ENCODE results near the gene INSYN2B.

Gene INSYN2B

DNA sequence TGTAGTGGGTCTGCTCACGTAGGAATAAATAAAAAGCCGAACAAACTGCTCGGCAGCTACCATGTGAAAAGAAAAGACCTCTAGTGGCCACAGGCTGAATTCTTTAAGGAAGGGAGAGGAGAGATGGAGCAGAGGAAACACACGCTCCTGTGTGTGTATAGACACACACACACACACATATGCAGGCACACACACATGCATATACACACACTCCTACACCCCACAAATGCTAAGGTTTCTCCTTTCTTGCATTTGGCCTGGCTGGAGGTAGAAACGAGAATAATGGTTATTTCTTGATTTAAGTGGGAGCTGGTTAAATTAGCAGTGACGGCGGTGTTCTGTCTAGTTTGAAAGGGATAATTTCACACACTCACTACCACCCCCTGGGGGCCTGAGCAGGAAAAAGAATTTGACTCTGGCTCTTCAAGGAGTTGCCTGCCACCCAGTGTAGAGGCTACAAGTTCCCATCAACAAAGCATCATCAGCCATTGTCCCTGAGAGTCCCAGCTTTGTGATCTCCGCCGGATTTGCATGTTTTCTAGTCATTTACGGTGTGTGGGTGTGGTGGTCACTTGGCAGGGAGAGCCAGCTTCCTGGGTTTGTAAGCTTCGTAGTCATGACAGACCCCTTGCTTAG lies at the start of gene INSYN2B:
INSYN2B (minus strand) TSS at position 78 of the 636 bp plus-strand sequence. CDS start 96,597 bp downstream, outside the sequence.
- Histone ChIP-seq H3K9me3 (ENCODE audit: control insufficient read depth in 1 of 2, low read length in 2 of 2) (no peaks in the 10 kb centered on the region), H3K27ac (ENCODE audit: low read length) (no peak within 1 kb of the TSS), H3K36me3 (ENCODE audit: control insufficient read depth in 1 of 2, insufficient read depth in 2 of 2, low read length in 2 of 2) (no peaks in the 10 kb centered on the region), H3K4me1 (ENCODE audit: control insufficient read depth in 1 of 2, insufficient read depth in 2 of 2, low read length in 2 of 2) (no peaks in the 10 kb centered on the region), H3K4me3 (ENCODE audit: low read depth in 1 of 2, low read length in 2 of 2) (peak within 1 kb of the TSS; percentile 36 to 38), H3K27me3 (ENCODE audit: low read depth, low read length) (no peaks in the 10 kb centered on the region)

DNA sequence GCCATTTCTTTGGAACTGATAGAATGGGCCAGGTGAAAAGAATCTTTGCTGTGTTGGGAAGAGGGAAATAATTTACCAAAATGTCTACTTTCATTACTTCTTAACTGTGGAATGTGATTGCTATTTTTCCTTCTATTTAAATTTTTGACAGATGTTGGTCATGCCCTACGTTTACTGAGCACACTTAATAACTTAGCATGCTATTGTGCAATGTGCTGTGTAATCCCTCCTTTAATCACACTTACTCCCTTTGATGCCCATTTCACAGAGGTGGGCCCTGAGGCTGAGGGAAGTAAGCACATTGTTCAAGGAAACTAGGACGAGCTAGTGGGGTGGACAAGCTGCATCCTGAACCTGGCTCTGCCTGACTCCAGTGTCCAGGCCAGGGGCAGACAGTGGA lies 47.8 kb upstream of the INSYN2B start:
- Histone ChIP-seq H3K9me3 (ENCODE audit: control insufficient read depth in 1 of 2, low read length in 2 of 2) (no peaks in the 10 kb centered on the region), H3K4me1 (ENCODE audit: control insufficient read depth in 1 of 2, insufficient read depth in 2 of 2, low read length in 2 of 2) (no peaks in the 10 kb centered on the region), H3K36me3 (ENCODE audit: control insufficient read depth in 1 of 2, insufficient read depth in 2 of 2, low read length in 2 of 2) (no peaks in the 10 kb centered on the region), H3K27ac (ENCODE audit: low read length) (no peak overlapping the region), H3K4me3 (ENCODE audit: low read depth in 1 of 2, low read length in 2 of 2) (no peak overlapping the region), H3K27me3 (ENCODE audit: low read depth, low read length) (no peaks in the 10 kb centered on the region)

DNA sequence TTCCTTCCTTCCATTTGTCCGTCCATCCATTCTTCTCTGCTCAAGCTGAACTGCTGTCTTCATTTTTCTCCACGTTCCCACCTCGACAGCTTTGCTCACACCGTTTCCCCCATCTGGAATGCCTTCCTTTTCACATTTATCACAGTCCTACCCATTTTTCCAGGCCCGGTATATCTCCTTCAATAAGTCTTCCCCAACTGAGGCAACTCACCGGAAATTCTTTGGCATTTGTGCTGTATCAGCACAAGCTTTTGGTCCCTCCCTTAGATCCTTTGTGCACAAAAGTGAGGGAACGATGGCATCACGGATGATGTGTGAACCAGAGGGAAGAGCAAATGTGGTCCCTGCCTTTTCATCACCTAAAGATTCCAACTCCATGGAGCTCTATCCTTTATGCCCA lies 45.6 kb upstream of the INSYN2B start:
- no peaks in the 10 kb centered on the region for H3K4me1 ChIP-seq (ENCODE audit: control insufficient read depth in 1 of 2, insufficient read depth in 2 of 2, low read length in 2 of 2)
- no peak overlapping the region for H3K27ac ChIP-seq (ENCODE audit: low read length)
- no peaks in the 10 kb centered on the region for H3K27me3 ChIP-seq (ENCODE audit: low read depth, low read length)
- no peak overlapping the region for H3K4me3 ChIP-seq (ENCODE audit: low read depth in 1 of 2, low read length in 2 of 2)
- H3K9me3 ChIP-seq (ENCODE audit: control insufficient read depth in 1 of 2, low read length in 2 of 2): no peaks in the 10 kb centered on the region
- no peaks in the 10 kb centered on the region for H3K36me3 ChIP-seq (ENCODE audit: control insufficient read depth in 1 of 2, insufficient read depth in 2 of 2, low read length in 2 of 2)

DNA sequence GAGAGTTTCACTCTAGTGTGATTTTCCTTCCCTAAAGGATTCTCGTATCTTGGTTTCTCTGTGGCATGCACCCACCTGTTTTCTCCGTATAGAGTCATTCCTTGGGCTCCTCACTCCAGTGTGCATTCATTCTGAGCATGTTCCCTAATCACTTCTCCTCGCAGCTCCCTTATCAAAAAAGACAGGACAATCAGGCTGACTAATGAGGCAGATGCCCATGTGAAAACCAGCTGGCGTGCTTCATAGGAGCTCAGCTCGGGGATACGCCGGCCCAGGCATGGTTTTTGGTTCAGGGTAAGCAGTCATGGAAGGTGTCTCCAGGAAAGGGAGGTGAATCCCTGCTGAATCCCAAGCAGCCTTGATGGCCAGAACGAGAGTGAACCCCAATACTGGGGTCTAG lies 41.2 kb upstream of the INSYN2B start:
- Histone ChIP-seq H3K4me1 (ENCODE audit: control insufficient read depth in 1 of 2, insufficient read depth in 2 of 2, low read length in 2 of 2) (no peaks in the 10 kb centered on the region), H3K4me3 (ENCODE audit: low read depth in 1 of 2, low read length in 2 of 2) (no peak overlapping the region), H3K36me3 (ENCODE audit: control insufficient read depth in 1 of 2, insufficient read depth in 2 of 2, low read length in 2 of 2) (no peaks in the 10 kb centered on the region), H3K9me3 (ENCODE audit: control insufficient read depth in 1 of 2, low read length in 2 of 2) (no peaks in the 10 kb centered on the region), H3K27ac (ENCODE audit: low read length) (no peak overlapping the region), H3K27me3 (ENCODE audit: low read depth, low read length) (no peaks in the 10 kb centered on the region)

DNA sequence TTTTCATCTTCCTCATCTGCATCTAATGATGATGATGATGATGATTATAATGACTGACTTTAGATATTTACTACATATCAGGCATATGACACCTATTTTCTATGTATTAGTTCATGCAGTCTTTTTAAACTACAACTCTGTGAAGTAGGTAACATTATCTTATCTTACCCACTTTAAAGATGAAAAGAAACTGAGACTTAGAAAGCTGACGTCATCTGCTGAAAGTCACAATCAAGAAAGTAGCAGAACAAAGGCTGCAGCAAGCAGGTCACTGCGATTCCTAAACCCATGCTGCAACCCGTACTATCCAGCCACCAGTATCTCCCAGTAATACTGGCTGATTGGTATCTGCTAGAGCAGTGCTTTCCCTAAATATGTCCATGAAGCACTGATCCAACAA lies 40.1 kb upstream of the INSYN2B start:
- Histone ChIP-seq H3K9me3 (ENCODE audit: control insufficient read depth in 1 of 2, low read length in 2 of 2) (no peaks in the 10 kb centered on the region), H3K27me3 (ENCODE audit: low read depth, low read length) (no peaks in the 10 kb centered on the region), H3K27ac (ENCODE audit: low read length) (no peak overlapping the region), H3K4me3 (ENCODE audit: low read depth in 1 of 2, low read length in 2 of 2) (no peak overlapping the region), H3K36me3 (ENCODE audit: control insufficient read depth in 1 of 2, insufficient read depth in 2 of 2, low read length in 2 of 2) (no peaks in the 10 kb centered on the region), H3K4me1 (ENCODE audit: control insufficient read depth in 1 of 2, insufficient read depth in 2 of 2, low read length in 2 of 2) (no peaks in the 10 kb centered on the region)

DNA sequence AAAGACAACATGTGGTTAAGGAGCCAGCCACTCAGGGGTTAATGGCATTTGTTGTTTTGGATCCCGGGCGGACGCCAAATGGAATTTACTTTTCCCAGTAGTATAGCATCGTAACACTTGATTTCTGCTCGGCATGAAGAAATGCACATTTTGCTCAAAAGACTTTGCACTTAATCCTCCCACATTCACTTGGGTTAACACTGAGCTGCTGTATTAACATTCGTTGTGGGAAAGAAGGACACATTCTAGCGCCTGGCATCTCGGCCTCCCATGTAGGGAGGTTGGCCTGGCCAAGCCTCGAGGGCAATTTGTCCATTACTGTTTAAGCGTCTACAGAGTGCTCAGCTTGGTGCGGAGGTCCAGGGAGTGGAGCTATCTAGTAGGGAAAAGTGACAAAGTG lies 32.3 kb upstream of the INSYN2B start:
- Histone ChIP-seq H3K4me3 (ENCODE audit: low read depth in 1 of 2, low read length in 2 of 2) (no peak overlapping the region), H3K9me3 (ENCODE audit: control insufficient read depth in 1 of 2, low read length in 2 of 2) (no peaks in the 10 kb centered on the region), H3K27me3 (ENCODE audit: low read depth, low read length) (no peaks in the 10 kb centered on the region), H3K27ac (ENCODE audit: low read length) (no peak overlapping the region), H3K4me1 (ENCODE audit: control insufficient read depth in 1 of 2, insufficient read depth in 2 of 2, low read length in 2 of 2) (no peaks in the 10 kb centered on the region), H3K36me3 (ENCODE audit: control insufficient read depth in 1 of 2, insufficient read depth in 2 of 2, low read length in 2 of 2) (no peaks in the 10 kb centered on the region)

DNA sequence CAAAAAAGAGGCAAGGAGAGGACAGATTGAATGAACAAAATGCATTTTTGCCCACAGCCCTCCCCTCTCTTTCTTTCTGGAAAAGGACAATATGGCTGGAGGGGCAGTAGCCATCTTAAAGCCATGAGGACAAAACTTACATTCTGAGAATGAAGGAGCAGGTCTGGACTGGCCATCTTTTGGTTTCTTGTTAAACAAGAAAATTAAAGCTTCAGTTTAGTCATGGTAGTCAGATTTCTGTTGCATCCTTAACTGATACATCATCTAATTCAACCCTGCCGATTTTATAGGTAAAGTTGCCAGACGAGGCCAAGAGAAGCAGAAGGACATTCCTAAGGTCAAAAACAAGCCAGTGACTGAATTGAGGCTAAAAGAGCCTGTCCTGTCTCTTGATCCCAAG lies 31.5 kb upstream of the INSYN2B start:
- Histone ChIP-seq H3K36me3 (ENCODE audit: control insufficient read depth in 1 of 2, insufficient read depth in 2 of 2, low read length in 2 of 2) (no peaks in the 10 kb centered on the region), H3K27me3 (ENCODE audit: low read depth, low read length) (no peaks in the 10 kb centered on the region), H3K27ac (ENCODE audit: low read length) (no peak overlapping the region), H3K9me3 (ENCODE audit: control insufficient read depth in 1 of 2, low read length in 2 of 2) (no peaks in the 10 kb centered on the region), H3K4me3 (ENCODE audit: low read depth in 1 of 2, low read length in 2 of 2) (no peak overlapping the region), H3K4me1 (ENCODE audit: control insufficient read depth in 1 of 2, insufficient read depth in 2 of 2, low read length in 2 of 2) (no peaks in the 10 kb centered on the region)

DNA sequence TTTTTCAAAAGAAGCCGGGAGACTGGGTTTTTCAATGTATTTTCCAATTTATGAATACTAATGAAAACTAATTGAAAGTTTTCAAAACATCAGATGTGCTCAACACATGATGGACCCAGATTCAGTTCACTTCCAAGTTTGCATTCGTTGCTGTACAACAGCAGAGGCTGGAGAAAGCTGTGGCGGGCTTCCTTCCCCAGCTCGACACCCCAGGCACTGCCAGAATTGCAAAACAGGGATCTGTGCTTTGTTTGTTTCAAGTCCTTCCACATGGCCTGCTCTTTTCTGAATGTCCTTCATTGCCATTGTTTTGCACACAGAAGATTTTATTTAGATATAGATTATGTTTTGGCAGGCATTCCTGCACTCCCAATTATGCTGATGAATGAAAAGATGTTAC lies 30.3 kb upstream of the INSYN2B start:
- Histone ChIP-seq H3K4me1 (ENCODE audit: control insufficient read depth in 1 of 2, insufficient read depth in 2 of 2, low read length in 2 of 2) (no peaks in the 10 kb centered on the region), H3K36me3 (ENCODE audit: control insufficient read depth in 1 of 2, insufficient read depth in 2 of 2, low read length in 2 of 2) (no peaks in the 10 kb centered on the region), H3K9me3 (ENCODE audit: control insufficient read depth in 1 of 2, low read length in 2 of 2) (no peaks in the 10 kb centered on the region), H3K27ac (ENCODE audit: low read length) (no peak overlapping the region), H3K27me3 (ENCODE audit: low read depth, low read length) (no peaks in the 10 kb centered on the region), H3K4me3 (ENCODE audit: low read depth in 1 of 2, low read length in 2 of 2) (no peak overlapping the region)

DNA sequence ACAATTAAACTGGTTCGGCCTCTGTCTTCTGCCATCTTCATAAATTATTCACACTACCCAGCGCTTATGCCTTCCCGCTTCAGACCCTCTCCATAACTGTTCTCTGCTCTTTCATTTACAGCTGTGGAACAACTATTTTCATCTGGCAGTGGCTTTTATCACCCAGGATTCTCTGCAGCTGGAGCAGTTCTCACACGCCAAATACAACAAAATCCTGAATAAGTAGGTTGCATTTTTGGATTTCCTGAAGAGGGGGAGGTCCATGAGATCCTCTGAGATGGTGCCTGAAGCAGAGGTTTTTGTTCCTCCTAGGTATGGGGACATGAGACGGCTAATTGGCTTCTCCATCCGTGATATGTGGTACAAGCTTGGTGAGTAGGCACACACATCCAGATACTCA lies 28.1 kb upstream of the INSYN2B start:
- H3K27ac ChIP-seq (ENCODE audit: low read length): no peak overlapping the region
- no peaks in the 10 kb centered on the region for H3K9me3 ChIP-seq (ENCODE audit: control insufficient read depth in 1 of 2, low read length in 2 of 2)
- H3K4me3 ChIP-seq (ENCODE audit: low read depth in 1 of 2, low read length in 2 of 2): no peak overlapping the region
- no peaks in the 10 kb centered on the region for H3K27me3 ChIP-seq (ENCODE audit: low read depth, low read length)
- H3K4me1 ChIP-seq (ENCODE audit: control insufficient read depth in 1 of 2, insufficient read depth in 2 of 2, low read length in 2 of 2): no peaks in the 10 kb centered on the region
- H3K36me3 ChIP-seq (ENCODE audit: control insufficient read depth in 1 of 2, insufficient read depth in 2 of 2, low read length in 2 of 2): no peaks in the 10 kb centered on the region

DNA sequence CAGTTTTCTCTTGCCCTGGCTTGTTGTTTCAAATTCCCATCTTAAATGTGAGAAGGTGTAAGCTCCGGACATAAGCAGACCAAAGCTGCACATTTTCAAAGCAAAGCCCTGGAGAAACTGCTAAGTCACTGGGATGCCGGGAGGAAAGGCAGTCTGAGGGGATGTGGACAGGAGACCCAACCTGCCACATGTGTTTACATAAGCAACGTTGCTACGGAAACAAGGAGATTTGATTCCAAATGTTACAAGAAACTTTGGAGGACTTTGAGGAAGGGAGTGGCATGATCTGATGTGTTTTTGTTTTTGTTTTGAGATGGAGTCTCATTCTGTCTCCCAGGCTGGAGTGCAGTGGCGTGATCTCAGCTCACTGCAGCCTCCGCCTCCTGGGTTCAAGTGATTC lies 25.7 kb upstream of the INSYN2B start:
- no peaks in the 10 kb centered on the region for H3K36me3 ChIP-seq (ENCODE audit: control insufficient read depth in 1 of 2, insufficient read depth in 2 of 2, low read length in 2 of 2)
- H3K27ac ChIP-seq (ENCODE audit: low read length): no peak overlapping the region
- H3K27me3 ChIP-seq (ENCODE audit: low read depth, low read length): no peaks in the 10 kb centered on the region
- no peaks in the 10 kb centered on the region for H3K4me1 ChIP-seq (ENCODE audit: control insufficient read depth in 1 of 2, insufficient read depth in 2 of 2, low read length in 2 of 2)
- no peaks in the 10 kb centered on the region for H3K9me3 ChIP-seq (ENCODE audit: control insufficient read depth in 1 of 2, low read length in 2 of 2)
- H3K4me3 ChIP-seq (ENCODE audit: low read depth in 1 of 2, low read length in 2 of 2): no peak overlapping the region

DNA sequence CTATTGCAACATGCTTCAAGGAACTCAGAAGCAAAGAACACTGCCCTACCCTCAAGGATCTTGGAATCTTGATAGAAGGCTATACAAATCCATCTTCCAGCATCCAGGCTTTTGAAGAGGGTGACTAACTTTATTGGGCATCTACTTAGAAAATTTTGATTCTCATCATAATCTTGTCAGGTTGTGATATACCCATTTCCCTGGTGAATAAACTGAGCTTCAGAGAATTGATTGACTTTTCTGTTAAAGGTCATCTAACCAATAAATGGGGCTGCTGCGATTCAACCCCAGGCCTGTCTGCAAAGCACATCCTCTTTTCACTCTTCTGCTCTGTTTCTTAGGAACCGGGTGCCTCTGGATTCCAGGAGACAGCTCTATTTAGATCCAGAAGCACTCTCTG lies 19.9 kb upstream of the INSYN2B start:
- H3K36me3 ChIP-seq (ENCODE audit: control insufficient read depth in 1 of 2, insufficient read depth in 2 of 2, low read length in 2 of 2): no peaks in the 10 kb centered on the region
- H3K4me3 ChIP-seq (ENCODE audit: low read depth in 1 of 2, low read length in 2 of 2): no peak overlapping the region
- H3K27me3 ChIP-seq (ENCODE audit: low read depth, low read length): no peaks in the 10 kb centered on the region
- no peaks in the 10 kb centered on the region for H3K4me1 ChIP-seq (ENCODE audit: control insufficient read depth in 1 of 2, insufficient read depth in 2 of 2, low read length in 2 of 2)
- no peak overlapping the region for H3K27ac ChIP-seq (ENCODE audit: low read length)
- H3K9me3 ChIP-seq (ENCODE audit: control insufficient read depth in 1 of 2, low read length in 2 of 2): no peaks in the 10 kb centered on the region

DNA sequence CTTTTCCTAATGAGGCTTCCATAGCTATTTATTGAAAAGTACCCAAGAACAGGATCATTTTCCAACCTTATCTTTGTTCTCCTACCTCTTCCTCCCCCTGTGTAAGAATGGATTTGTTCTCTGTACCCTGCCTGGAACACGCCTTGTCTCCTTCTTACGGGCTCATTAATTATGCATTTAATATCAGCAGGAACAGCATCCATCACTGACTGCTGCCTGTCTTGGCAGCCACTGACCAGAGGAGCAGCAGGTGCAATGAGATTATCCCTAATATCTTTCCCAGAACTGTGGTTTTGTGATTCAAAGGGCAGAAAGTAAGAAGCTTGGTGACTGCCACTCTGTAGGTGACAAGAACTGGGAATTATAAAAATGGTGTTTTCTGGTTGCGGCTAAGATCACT lies 19.3 kb upstream of the INSYN2B start:
- Histone ChIP-seq H3K4me3 (ENCODE audit: low read depth in 1 of 2, low read length in 2 of 2) (no peak overlapping the region), H3K9me3 (ENCODE audit: control insufficient read depth in 1 of 2, low read length in 2 of 2) (no peaks in the 10 kb centered on the region), H3K27ac (ENCODE audit: low read length) (no peak overlapping the region)

More for the DNA sequence above, 19.3 kb upstream of the INSYN2B start:
- H3K36me3 ChIP-seq (ENCODE audit: control insufficient read depth in 1 of 2, insufficient read depth in 2 of 2, low read length in 2 of 2): no peaks in the 10 kb centered on the region
- no peaks in the 10 kb centered on the region for H3K27me3 ChIP-seq (ENCODE audit: low read depth, low read length)
- H3K4me1 ChIP-seq (ENCODE audit: control insufficient read depth in 1 of 2, insufficient read depth in 2 of 2, low read length in 2 of 2): no peaks in the 10 kb centered on the region
